ENCODE results near the gene GPATCH11.

- TF ChIP-seq CTCF (IDR thresholded peaks at IDR 0.05) (no peak), POLR2A (IDR thresholded peaks at IDR 0.05) (no peak)
Observed at GRCh38 chr2:37142546-37142945, 58.2 kb downstream of the GPATCH11 start.
